NCI-H524 (cell line): Measurements from ENCODE around the gene TWIST2.

Source experiments
- DNase-seq, 2 experiments: peaks; one replicate each; lab custom pipeline; 2025; lab: John Stamatoyannopoulos, UW

The TWIST2 gene

GRCh38 chr2:238856713-238857567, 9.1 kb downstream of the TWIST2 start:
- DNase-seq = no peak

GRCh38 chr2:238857959-238858358, 10.1 kb downstream of the TWIST2 start:
- DNase-seq = no peak

- DNase-seq = no peak
Measured at GRCh38 chr2:238859636-238860347, 11.9 kb downstream of the TWIST2 start.

- DNase-seq = no peak
Measured at GRCh38 chr2:238861013-238861730, 13.3 kb downstream of the TWIST2 start.

- DNase-seq = no peak
Measured at GRCh38 chr2:238861766-238862315, 14.0 kb downstream of the TWIST2 start.

GRCh38 chr2:238862701-238863100, 14.8 kb downstream of the TWIST2 start:
- DNase-seq = no peak

GRCh38 chr2:238863231-238863630, 15.3 kb downstream of the TWIST2 start:
- no peak for DNase-seq

GRCh38 chr2:238863749-238864206, 15.9 kb downstream of the TWIST2 start:
- DNase-seq = no peak

GRCh38 chr2:238864207-238865014, 16.5 kb downstream of the TWIST2 start:
- DNase-seq = no peak

- peak; percentile 40 to 76 for DNase-seq
Measured at GRCh38 chr2:238865015-238865719, 17.3 kb downstream of the TWIST2 start.

GRCh38 chr2:238865744-238866355, 18.0 kb downstream of the TWIST2 start:
- DNase-seq = no peak

GRCh38 chr2:238866656-238867277, 18.9 kb downstream of the TWIST2 start:
- peak in 1 of 2 experiments; percentile 69 for DNase-seq

- DNase-seq = no peak
Measured at GRCh38 chr2:238868067-238868524, 20.2 kb downstream of the TWIST2 start.

GRCh38 chr2:238868616-238869292, 20.9 kb downstream of the TWIST2 start:
- DNase-seq = peak; percentile 8 to 58

- no peak for DNase-seq
Measured at GRCh38 chr2:238869293-238870124, 21.6 kb downstream of the TWIST2 start.

- no peak for DNase-seq
Measured at GRCh38 chr2:238870261-238870660, 22.4 kb downstream of the TWIST2 start.

GRCh38 chr2:238872026-238872425, 24.1 kb downstream of the TWIST2 start:
- DNase-seq = no peak
